OCI-LY7 (cell line): ENCODE measurements around the gene PRDM13. TPM values are rescaled to one million over a fixed set of nuclear protein-coding genes. Genes with fewer than 3 reads are reported as not detected.

ENCODE experiments used
- BruUV-seq: library from RNA; stranded (reverse); fragments of 400-500 nt; replicated peaks from 2 replicates; lab custom pipeline; 2021; lab: Mats Ljungman, UMichigan
- CTCF ChIA-PET: fragments of 300-600 bp; sonication (Branson Sonifier 250); formaldehyde crosslinking; loops from one replicate; lab custom pipeline; 2022; ENCODE audit warnings: antibody characterized with exemption; ENCODE audit not compliant: unreplicated experiment; lab: Charles Lee
- POLR2A ChIA-PET: fragments of 300-600 bp; sonication (Branson Sonifier 250); formaldehyde crosslinking; loops from one replicate; lab custom pipeline; 2022; ENCODE audit warnings: antibody characterized with exemption; lab: Charles Lee
- DNase-seq: peaks from one replicate; pipeline ENCODE4 v3.0.0-alpha.2; 2015; ENCODE audit warnings: low spot score
- H2AFZ ChIP-seq: fragments of 200-600 bp; sonication (generic), shearing (Covaris generic); 2 replicates; pipeline ENCODE4 v1.6.1; 2014; ENCODE audit warnings: mild to moderate bottlenecking, antibody characterized with exemption, low read length, moderate library complexity
- H3K27ac ChIP-seq: fragments of 200-600 bp; sonication (generic); 2 replicates; pipeline ENCODE4 v1.5.1; 2014; ENCODE audit warnings: mixed run types, low read depth, mild to moderate bottlenecking, moderate library complexity, low read length, inconsistent platforms; ENCODE audit not compliant: poor library complexity, severe bottlenecking
- H3K36me3 ChIP-seq: fragments of 200-600 bp; sonication (generic); 2 replicates; pipeline ENCODE4 v1.6.1; 2014; ENCODE audit warnings: mild to moderate bottlenecking, antibody characterized with exemption, low read length, moderate library complexity, mixed read lengths; ENCODE audit not compliant: insufficient read depth
- H3K4me1 ChIP-seq: fragments of 200-600 bp; sonication (generic); 2 replicates; pipeline ENCODE4 v1.5.1; 2014; ENCODE audit warnings: mild to moderate bottlenecking, low read length; ENCODE audit not compliant: insufficient read depth, poor library complexity, severe bottlenecking
- H3K4me2 ChIP-seq: fragments of 200-600 bp; sonication (generic); 2 replicates; pipeline ENCODE4 v1.6.1; 2014; ENCODE audit warnings: mild to moderate bottlenecking, low read length
- H3K4me3 ChIP-seq: fragments of 200-600 bp; sonication (generic); 2 replicates; pipeline ENCODE4 v1.5.1; 2014; ENCODE audit warnings: mild to moderate bottlenecking, low read depth, low read length; ENCODE audit not compliant: poor library complexity, severe bottlenecking
- H3K79me2 ChIP-seq: fragments of 200-600 bp; sonication (generic); 2 replicates; pipeline ENCODE4 v1.6.1; 2016; ENCODE audit warnings: low read depth, mild to moderate bottlenecking, low read length, moderate library complexity, mixed read lengths; ENCODE audit not compliant: insufficient read depth
- H3K9me2 ChIP-seq: fragments of 200-600 bp; sonication (generic); 2 replicates; pipeline ENCODE4 v1.6.1; 2016; ENCODE audit warnings: mild to moderate bottlenecking, low read length, mixed read lengths; ENCODE audit not compliant: insufficient read depth
- H3K9me3 ChIP-seq: fragments of 200-600 bp; sonication (generic); 2 replicates; pipeline ENCODE4 v1.6.1; 2014; ENCODE audit warnings: mild to moderate bottlenecking, mixed run types, low read length, mixed read lengths
- H4K20me1 ChIP-seq: fragments of 200-600 bp; sonication (generic); 2 replicates; pipeline ENCODE4 v1.6.1; 2014; ENCODE audit warnings: mild to moderate bottlenecking, antibody characterized with exemption, low read length, moderate library complexity, mixed read lengths; ENCODE audit not compliant: insufficient read depth
- EZH2phosphoT487 ChIP-seq: fragments of 200-600 bp; sonication (generic); IDR thresholded peaks from 2 replicates; pipeline ENCODE4 v1.6.1; 2018; ENCODE audit warnings: low read depth, borderline replicate concordance, mild to moderate bottlenecking, mixed run types, antibody characterized with exemption, low read length, moderate library complexity, mixed read lengths
- intact Hi-C: fragments of 100-400 bp; cut with micrococcal nuclease; formaldehyde crosslinking; loops from one replicate; pipeline ENCODE4 v1.10.0; 2022; ENCODE audit not compliant: unreplicated experiment
- total RNA-seq, 2 experiments: library from RNA; depleted of rRNA in 1 of 2; stranded (reverse); fragments of >200 nt in 1 of 2; shearing (Covaris generic) in 1 of 2; gene quantifications; 2 replicates each; pipeline ENCODE4 v1.2.3, GENCODE V29; 2014 to 2022
- TF ChIP-seq, protein P1 (sequence below): fragments of 200-600 bp; sonication (generic); conservative IDR thresholded peaks from 2 replicates; pipeline ENCODE4 v1.5.1; 2014; ENCODE audit warnings: mild to moderate bottlenecking, antibody characterized with exemption, low read length, moderate library complexity, mixed read lengths

PRDM13 gene
- total RNA-seq, 2 experiments from 2014 or later = 0.16 TPM; not detected in 1

DNA sequence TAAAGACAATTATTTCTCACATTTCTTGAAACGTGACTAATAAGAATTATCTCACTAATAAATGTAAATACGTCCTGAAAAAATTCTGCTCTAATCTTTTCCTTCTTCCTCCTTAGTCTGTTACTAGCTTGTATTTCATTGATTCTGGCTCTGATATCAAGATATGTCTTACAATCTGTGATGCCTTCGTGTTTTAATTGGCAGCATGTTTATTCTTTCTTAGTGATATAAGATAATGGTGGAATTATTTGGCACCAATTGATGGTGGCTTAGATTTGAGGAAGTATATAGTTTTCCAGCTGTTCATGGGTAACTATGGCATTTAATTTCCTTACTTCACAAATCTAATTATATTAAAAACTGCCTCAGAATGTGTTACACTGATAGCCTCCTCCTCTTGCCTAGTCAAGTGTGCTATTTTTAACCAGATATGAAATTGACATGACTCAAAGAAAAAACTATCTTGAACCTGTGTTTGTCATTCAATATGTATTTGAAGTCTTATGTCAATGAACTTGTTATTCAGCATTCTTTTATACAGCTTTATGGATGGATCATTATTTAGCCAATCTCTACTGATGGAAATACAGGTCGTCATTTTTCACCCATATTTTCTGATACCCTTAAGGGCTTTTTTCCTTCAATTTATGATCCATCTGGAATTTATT, 43.4 kb upstream of the PRDM13 start:
- Histone ChIP-seq H3K4me1 (peaks cover 12% of the 10 kb centered on the region), H3K9me2 (no peaks in the 10 kb centered on the region), H3K4me2 (no peak overlapping the region), H3K9me3 (no peaks in the 10 kb centered on the region), H3K27ac (no peak overlapping the region), H4K20me1 (peaks cover 42% of the 10 kb centered on the region), H3K79me2 (peaks cover 94% of the 10 kb centered on the region), H2AFZ (no peak overlapping the region), H3K36me3 (peaks cover 73% of the 10 kb centered on the region), H3K4me3 (no peak overlapping the region)
- no peak for DNase-seq
- ChIA-PET CTCF (no interaction called here), POLR2A (interaction anchor here (0.8 to 1.2 kb wide), 3 partner anchors 12 to 41 kb away, joined by 3 to 7 read pairs (median 3); no protein-coding TSS in a partner anchor)
- no TSS peak for BruUV-seq
- TF ChIP-seq EZH2phosphoT487 = no peak
- TF ChIP-seq, protein P1, sequence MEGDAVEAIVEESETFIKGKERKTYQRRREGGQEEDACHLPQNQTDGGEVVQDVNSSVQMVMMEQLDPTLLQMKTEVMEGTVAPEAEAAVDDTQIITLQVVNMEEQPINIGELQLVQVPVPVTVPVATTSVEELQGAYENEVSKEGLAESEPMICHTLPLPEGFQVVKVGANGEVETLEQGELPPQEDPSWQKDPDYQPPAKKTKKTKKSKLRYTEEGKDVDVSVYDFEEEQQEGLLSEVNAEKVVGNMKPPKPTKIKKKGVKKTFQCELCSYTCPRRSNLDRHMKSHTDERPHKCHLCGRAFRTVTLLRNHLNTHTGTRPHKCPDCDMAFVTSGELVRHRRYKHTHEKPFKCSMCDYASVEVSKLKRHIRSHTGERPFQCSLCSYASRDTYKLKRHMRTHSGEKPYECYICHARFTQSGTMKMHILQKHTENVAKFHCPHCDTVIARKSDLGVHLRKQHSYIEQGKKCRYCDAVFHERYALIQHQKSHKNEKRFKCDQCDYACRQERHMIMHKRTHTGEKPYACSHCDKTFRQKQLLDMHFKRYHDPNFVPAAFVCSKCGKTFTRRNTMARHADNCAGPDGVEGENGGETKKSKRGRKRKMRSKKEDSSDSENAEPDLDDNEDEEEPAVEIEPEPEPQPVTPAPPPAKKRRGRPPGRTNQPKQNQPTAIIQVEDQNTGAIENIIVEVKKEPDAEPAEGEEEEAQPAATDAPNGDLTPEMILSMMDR = no peak
- intact Hi-C loops = no loop called here

DNA sequence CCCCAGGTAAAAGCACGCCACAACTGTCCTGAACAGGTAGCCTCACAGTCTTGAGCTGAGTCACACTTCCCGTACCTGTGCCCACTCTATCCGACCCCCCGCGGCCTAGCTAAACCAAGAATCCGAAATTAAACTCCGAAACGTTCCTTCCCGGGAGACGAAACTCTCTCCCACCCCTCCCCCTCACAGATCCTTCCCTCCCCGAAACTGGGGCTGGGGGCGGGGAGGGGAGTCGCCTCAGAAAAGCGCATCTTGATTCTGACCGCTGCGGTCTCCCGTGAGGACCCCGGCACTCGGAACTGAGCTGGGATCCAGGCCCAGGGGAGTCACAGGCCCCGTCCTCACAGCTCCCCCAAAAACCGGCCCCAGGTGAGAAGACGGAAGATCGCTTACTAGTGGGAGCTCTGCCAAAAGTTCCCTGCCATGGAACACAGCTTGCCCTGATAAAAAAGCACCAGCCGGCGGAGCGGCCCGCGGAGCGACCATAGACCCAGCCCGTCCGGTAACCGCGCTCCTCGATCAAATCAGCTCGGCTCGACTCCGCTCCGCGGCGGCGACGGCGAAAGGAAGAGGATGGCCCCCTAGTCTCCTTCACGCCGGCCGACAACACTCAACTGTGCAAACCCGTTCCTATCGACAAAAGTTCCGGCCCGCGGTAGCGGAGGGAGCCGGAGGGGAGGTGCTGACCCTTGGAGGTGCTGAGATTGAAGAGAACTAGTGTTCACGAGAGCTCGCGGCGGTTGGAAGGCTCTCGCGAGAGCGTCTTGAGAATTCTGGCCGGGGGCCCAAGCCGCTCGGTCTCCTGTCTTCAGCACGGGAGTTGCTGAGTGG, 38.3 kb upstream of the PRDM13 start, which contains the start of gene CCNC:
TSS of gene CCNC (minus strand) at position 558 of the 831 bp plus-strand sequence. CDS start at position 425, 133 bp downstream.
- H4K20me1 ChIP-seq = peaks cover 33% of the 10 kb centered on the region
- H3K9me2 ChIP-seq = no peaks in the 10 kb centered on the region
- H2AFZ ChIP-seq = peak within 1 kb of the TSS; percentile 84
- intact Hi-C loops = loop anchor here (1.0 to 5.0 kb wide), 4 partner anchors 47 to 621 kb away; partner anchors contain the start of genes FBXL4, PNISR and USP45
- H3K27ac ChIP-seq = peak within 1 kb of the TSS; percentile 73
- no TSS peak for BruUV-seq
- peak within 1 kb of the TSS; percentile 87 for H3K4me2 ChIP-seq
- H3K79me2 ChIP-seq = peaks cover 51% of the 10 kb centered on the region
- CTCF ChIA-PET = interaction anchor here (0.6 to 0.9 kb wide), 2 partner anchors 13 to 46 kb away, joined by 3 read pairs; no protein-coding TSS in a partner anchor
- peaks cover 26% of the 10 kb centered on the region for H3K36me3 ChIP-seq
- POLR2A ChIA-PET = interaction anchor here (0.6 to 3.5 kb wide), 20 partner anchors 9 to 478 kb away, joined by 3 to 25 read pairs (median 4); partner anchors contain the start of gene PNISR
- H3K4me3 ChIP-seq = peak within 1 kb of the TSS; percentile 89
- H3K4me1 ChIP-seq = peaks cover 12% of the 10 kb centered on the region
- TF ChIP-seq EZH2phosphoT487 = no peak
- TF ChIP-seq, protein P1 = no peak
- peak; percentile 97 for DNase-seq
- H3K9me3 ChIP-seq = no peaks in the 10 kb centered on the region
